SK-N-SH treated with all-trans-retinoic acid at 6 μM for 48 hours (cell line): Measurements from ENCODE around the gene SLC51A.

Experiments
- ATAC-seq: fragments of 200-7000 bp; cut with Tn5 transposase; 3 replicates; pipeline ENCODE4 v1.9.1; 2020; ENCODE audit warnings: mild to moderate bottlenecking, moderate library complexity
- ARNTL ChIP-seq: fragments of 450-650 bp; formaldehyde crosslinking; IDR thresholded peaks from 2 replicates; pipeline ENCODE4 v1.5.0; 2020; ENCODE audit warnings: low read depth, mild to moderate bottlenecking, moderate library complexity, borderline replicate concordance
- CREB5 ChIP-seq: fragments of 250-450 bp; sonication (Bioruptor Pico); IDR thresholded peaks from 2 replicates; pipeline ENCODE4 v1.5.1; 2020; ENCODE audit warnings: low read depth, mild to moderate bottlenecking, moderate library complexity
- CSDC2 ChIP-seq: fragments of 250-450 bp; sonication (Bioruptor Pico); IDR thresholded peaks from 2 replicates; pipeline ENCODE4 v1.5.0; 2020; ENCODE audit warnings: mild to moderate bottlenecking, moderate library complexity
- CSRNP3 ChIP-seq: fragments of 250-450 bp; sonication (Bioruptor Pico); IDR thresholded peaks from 2 replicates; pipeline ENCODE4 v1.5.1; 2021; ENCODE audit warnings: mild to moderate bottlenecking, moderate library complexity
- ESRRG ChIP-seq: fragments of 250-450 bp; sonication (Bioruptor Pico); IDR thresholded peaks from 2 replicates; pipeline ENCODE4 v1.6.1; 2021; ENCODE audit warnings: mild to moderate bottlenecking
- GLIS3 ChIP-seq: fragments of 250-450 bp; sonication (Bioruptor Pico); IDR thresholded peaks from 2 replicates; pipeline ENCODE4 v1.5.0; 2020; ENCODE audit warnings: mild to moderate bottlenecking, moderate library complexity
- OSR1 ChIP-seq: fragments of 250-450 bp; sonication (Bioruptor Pico); IDR thresholded peaks from 2 replicates; pipeline ENCODE4 v1.8.0; 2022; ENCODE audit warnings: moderate library complexity, mild to moderate bottlenecking, inconsistent platforms
- POU6F1 ChIP-seq: fragments of 250-450 bp; sonication (Bioruptor Pico); IDR thresholded peaks from 2 replicates; pipeline ENCODE4 v1.8.0; 2021; ENCODE audit warnings: low read depth, mild to moderate bottlenecking, moderate library complexity, borderline replicate concordance
- PPARA ChIP-seq: fragments of 250-450 bp; sonication (Bioruptor Pico); IDR thresholded peaks from 2 replicates; pipeline ENCODE4 v1.5.0; 2020; ENCODE audit warnings: mild to moderate bottlenecking, borderline replicate concordance
- RARB ChIP-seq: fragments of 250-450 bp; sonication (Bioruptor Pico); IDR thresholded peaks from 2 replicates; pipeline ENCODE4 v1.8.0; 2021; ENCODE audit warnings: mild to moderate bottlenecking, moderate library complexity
- SNAI2 ChIP-seq: fragments of 250-450 bp; sonication (Bioruptor Pico); IDR thresholded peaks from 2 replicates; pipeline ENCODE4 v1.5.0; 2020; ENCODE audit warnings: mild to moderate bottlenecking, moderate library complexity
- TCF4 ChIP-seq: fragments of 250-450 bp; sonication (Bioruptor Pico); IDR thresholded peaks from 2 replicates; pipeline ENCODE4 v1.8.0; 2021; ENCODE audit warnings: mild to moderate bottlenecking, moderate library complexity, borderline replicate concordance
- TOX ChIP-seq: fragments of 250-450 bp; sonication (Bioruptor Pico); IDR thresholded peaks from 2 replicates; pipeline ENCODE4 v1.8.0; 2021; ENCODE audit warnings: mild to moderate bottlenecking, moderate library complexity, borderline replicate concordance
- TSHZ2 ChIP-seq: fragments of 250-450 bp; sonication (Bioruptor Pico); IDR thresholded peaks from 2 replicates; pipeline ENCODE4 v1.5.0; 2020; ENCODE audit warnings: mild to moderate bottlenecking, moderate library complexity
- ZC3H10 ChIP-seq: fragments of 250-450 bp; sonication (Bioruptor Pico); IDR thresholded peaks from 2 replicates; pipeline ENCODE4 v1.5.1; 2021; ENCODE audit warnings: mild to moderate bottlenecking, moderate library complexity
- ZFP3 ChIP-seq: fragments of 250-450 bp; sonication (Bioruptor Pico); IDR thresholded peaks from 2 replicates; pipeline ENCODE4 v1.5.0; 2020; ENCODE audit warnings: mild to moderate bottlenecking, moderate library complexity
- ZFP30 ChIP-seq: fragments of 450-650 bp; formaldehyde crosslinking; IDR thresholded peaks from 2 replicates; pipeline ENCODE4 v1.5.0; 2022; ENCODE audit warnings: mild to moderate bottlenecking, moderate library complexity
- ZNF565 ChIP-seq: fragments of 450-650 bp; formaldehyde crosslinking; conservative IDR thresholded peaks from 2 replicates; pipeline ENCODE4 v1.5.0; 2020; ENCODE audit warnings: low read depth, mild to moderate bottlenecking, moderate library complexity
- ZNF8 ChIP-seq: fragments of 450-650 bp; formaldehyde crosslinking; IDR thresholded peaks from 2 replicates; pipeline ENCODE4 v1.5.0; 2020; ENCODE audit warnings: mild to moderate bottlenecking, moderate library complexity

The SLC51A gene

GRCh38 chr3:196273655-196274054 lies 57.3 kb downstream of the SLC51A start (continued):
- no peak for TF ChIP-seq RARB (CRISPR knock-in tag)
- TF ChIP-seq TCF4 (CRISPR knock-in tag), result no peak
- no peak for TF ChIP-seq CREB5 (CRISPR knock-in tag)
- TF ChIP-seq, all 23 proteins: peak for 0

- ATAC-seq, result no peak
- no peak for TF ChIP-seq RARB (CRISPR knock-in tag)
- TF ChIP-seq GLIS3, result no peak
- no peak for TF ChIP-seq TSHZ2 (CRISPR knock-in tag)
- TF ChIP-seq ZFP3 (CRISPR knock-in tag), result no peak
Measured at GRCh38 chr3:196274585-196274984, 58.3 kb downstream of the SLC51A start.

- no peak for TF ChIP-seq TSHZ2 (CRISPR knock-in tag)
- TF ChIP-seq ZNF8, result no peak
- TF ChIP-seq TOX (CRISPR knock-in tag), result no peak
- no peak for TF ChIP-seq TCF4 (CRISPR knock-in tag)
- no peak for TF ChIP-seq CSRNP3 (CRISPR knock-in tag)
- TF ChIP-seq SNAI2 (CRISPR knock-in tag), result no peak
- no peak for TF ChIP-seq ESRRG (CRISPR knock-in tag)
- no peak for TF ChIP-seq ZNF565 (CRISPR knock-in tag)
- TF ChIP-seq ARNTL (CRISPR knock-in tag), result no peak
- TF ChIP-seq ZFP30 (CRISPR knock-in tag), result no peak
- TF ChIP-seq CREB5 (CRISPR knock-in tag), result no peak
- TF ChIP-seq ZFP3 (CRISPR knock-in tag), result no peak
- TF ChIP-seq CSDC2 (CRISPR knock-in tag), result no peak
- no peak for TF ChIP-seq RARB (CRISPR knock-in tag)
- no peak for TF ChIP-seq ZC3H10 (CRISPR knock-in tag)
- no peak for TF ChIP-seq OSR1 (CRISPR knock-in tag)
- TF ChIP-seq PPARA (CRISPR knock-in tag), result no peak
- TF ChIP-seq POU6F1 (CRISPR knock-in tag), result no peak
- TF ChIP-seq, all 23 proteins: peak for 0
- ATAC-seq, result no peak
Measured at GRCh38 chr3:196275126-196275525, 58.8 kb downstream of the SLC51A start.
